H1 (cell line): Measurements from ENCODE around the gene SAMM50. TPM values are rescaled to one million over a fixed set of nuclear protein-coding genes. Genes with fewer than 3 reads are reported as not detected.

ENCODE experiments used
- CTCF ChIA-PET: fragments of 300-600 bp; sonication (Branson Sonifier 250); formaldehyde crosslinking; loops from one replicate; lab custom pipeline; 2021; ENCODE audit not compliant: partially characterized antibody; lab: Charles Lee
- POLR2A ChIA-PET: fragments of 300-600 bp; sonication (Branson Sonifier 250); formaldehyde crosslinking; loops from one replicate; lab custom pipeline; 2021; ENCODE audit warnings: inconsistent platforms; ENCODE audit not compliant: partially characterized antibody; lab: Charles Lee
- DNase-seq, 2 experiments: peaks; one replicate each; pipeline versions ENCODE4 v3.0.0 to v3.0.0-alpha.2; 2010 to 2022; ENCODE audit warnings: low spot score in 2 of 2, low read depth in 1 of 2, mixed read lengths in 1 of 2
- FAIRE-seq: peaks from 2 replicates; lab custom pipeline; 2011; peaks lifted over from hg19 to GRCh38; lab: Jason Lieb, UNC
- H2AFZ ChIP-seq: 2 replicates; pipeline ENCODE4 v1.8.1; 2012; ENCODE audit warnings: low read length, inconsistent platforms
- H2AK5ac ChIP-seq: 2 replicates; pipeline ENCODE4 v1.6.1; 2013; ENCODE audit warnings: low read depth, low read length
- H2BK120ac ChIP-seq: replicated peaks from 2 replicates; pipeline ENCODE3; 2013; ENCODE audit warnings: low read depth, low read length, inconsistent platforms
- H2BK12ac ChIP-seq: 2 replicates; pipeline ENCODE4 v1.6.1; 2013; ENCODE audit warnings: low read depth, low read length
- H2BK15ac ChIP-seq: 2 replicates; pipeline ENCODE4 v1.6.1; 2013; ENCODE audit warnings: low read length
- H2BK20ac ChIP-seq: 2 replicates; pipeline ENCODE4 v1.6.1; 2013; ENCODE audit warnings: low read length
- H2BK5ac ChIP-seq: 2 replicates; pipeline ENCODE4 v1.6.1; 2013; ENCODE audit warnings: low read depth, low read length
- H3K14ac ChIP-seq: 2 replicates; pipeline ENCODE4 v1.6.1; 2013; ENCODE audit warnings: inconsistent platforms; ENCODE audit not compliant: insufficient read length
- H3K18ac ChIP-seq: 2 replicates; pipeline ENCODE4 v1.6.1; 2013; ENCODE audit warnings: low read length; ENCODE audit errors: extremely low read depth
- H3K23ac ChIP-seq: 2 replicates; pipeline ENCODE4 v1.6.1; 2013; ENCODE audit warnings: inconsistent platforms; ENCODE audit not compliant: insufficient read length
- H3K23me2 ChIP-seq: 2 replicates; pipeline ENCODE4 v1.6.1; 2013; ENCODE audit warnings: low read depth, low read length
- H3K27ac ChIP-seq: 2 replicates; pipeline ENCODE4 v1.6.1; 2011; ENCODE audit warnings: low read depth, low read length, inconsistent platforms
- H3K27me3 ChIP-seq, 4 experiments: replicated peaks in 1 of 4; 1 replicate in 1 of 4; 2 replicates in 3 of 4; pipeline versions ENCODE4 v1.6.1 to v1.8.1; 2011 to 2013; ENCODE audit warnings: low read length in 3 of 4, mild to moderate bottlenecking in 3 of 4, inconsistent platforms in 2 of 4, mixed read lengths in 2 of 4, moderate library complexity in 1 of 4; ENCODE audit not compliant: control insufficient read depth in 3 of 4, insufficient read depth in 3 of 4; ENCODE audit errors: extremely low read depth in 1 of 4
- H3K36me3 ChIP-seq, 4 experiments: 2 replicates each; pipeline versions ENCODE4 v1.6.1 to v1.8.1; 2011 to 2013; ENCODE audit warnings: mild to moderate bottlenecking in 4 of 4, low read length in 3 of 4, moderate library complexity in 2 of 4, control low read depth in 1 of 4, inconsistent platforms in 1 of 4; ENCODE audit not compliant: insufficient read depth in 4 of 4, control insufficient read depth in 2 of 4
- H3K4ac ChIP-seq: replicated peaks from 2 replicates; pipeline ENCODE3; 2013; ENCODE audit warnings: low read length, low read depth, mixed read lengths, inconsistent platforms; ENCODE audit not compliant: insufficient read length
- H3K4me1 ChIP-seq, 4 experiments: replicated peaks in 1 of 4; 1 replicate in 1 of 4; 2 replicates in 3 of 4; pipeline versions ENCODE4 v1.6.1 to v1.8.1; 2011 to 2013; ENCODE audit warnings: low read length in 3 of 4, inconsistent platforms in 2 of 4, mixed read lengths in 1 of 4; ENCODE audit not compliant: insufficient read depth in 4 of 4, control insufficient read depth in 3 of 4
- H3K4me2 ChIP-seq, 2 experiments: 2 replicates each; pipeline versions ENCODE4 v1.6.1 to v1.8.1; 2011 to 2013; ENCODE audit warnings: low read depth in 2 of 2, low read length in 2 of 2, control low read depth in 1 of 2, inconsistent platforms in 1 of 2, mild to moderate bottlenecking in 1 of 2; ENCODE audit not compliant: insufficient read depth in 1 of 2
- H3K4me3 ChIP-seq, 4 experiments: fragments of 200-600, 300-600 bp in 1 of 4; sonication (generic), shearing (Covaris generic), sonication (Bioruptor Twin) in 1 of 4; 2 replicates each; pipeline versions ENCODE4 v1.5.1 to v1.8.1; 2011 to 2016; ENCODE audit warnings: low read length in 4 of 4, low read depth in 3 of 4, control low read depth in 2 of 4, inconsistent platforms in 2 of 4, mild to moderate bottlenecking in 2 of 4, mixed read lengths in 1 of 4, moderate library complexity in 1 of 4; ENCODE audit not compliant: insufficient read depth in 2 of 4; ENCODE audit errors: extremely low read depth in 1 of 4
- H3K56ac ChIP-seq: replicated peaks from 2 replicates; pipeline ENCODE3; 2013; ENCODE audit warnings: low read depth, mild to moderate bottlenecking, mixed read lengths, low read length, inconsistent platforms; ENCODE audit not compliant: insufficient read length
- H3K79me1 ChIP-seq: 2 replicates; pipeline ENCODE4 v1.6.1; 2013; ENCODE audit warnings: low read depth, low read length, control low read depth
- H3K79me2 ChIP-seq, 2 experiments: 2 replicates each; pipeline versions ENCODE4 v1.6.1 to v1.8.1; 2012 to 2013; ENCODE audit warnings: low read length in 2 of 2, mild to moderate bottlenecking in 2 of 2, inconsistent platforms in 1 of 2; ENCODE audit not compliant: insufficient read depth in 2 of 2, control insufficient read depth in 1 of 2
- H3K9ac ChIP-seq, 4 experiments: replicated peaks in 1 of 4; 1 replicate in 1 of 4; 2 replicates in 3 of 4; pipeline versions ENCODE4 v1.6.1 to v1.8.1; 2011 to 2013; ENCODE audit warnings: low read depth in 3 of 4, low read length in 3 of 4, control low read depth in 2 of 4, mild to moderate bottlenecking in 2 of 4, moderate library complexity in 2 of 4, inconsistent platforms in 1 of 4; ENCODE audit errors: extremely low read depth in 1 of 4
- H3K9me3 ChIP-seq, 2 experiments: 2 replicates each; pipeline versions ENCODE4 v1.6.1 to v1.8.1; 2012 to 2013; ENCODE audit warnings: mild to moderate bottlenecking in 2 of 2, moderate library complexity in 2 of 2, control low read depth in 1 of 2, inconsistent platforms in 1 of 2, low read depth in 1 of 2, low read length in 1 of 2, mixed read lengths in 1 of 2; ENCODE audit not compliant: insufficient read depth in 2 of 2
- H4K20me1 ChIP-seq, 2 experiments: replicated peaks in 1 of 2; 2 replicates each; pipeline versions ENCODE3 to v1.8.1; 2011 to 2013; ENCODE audit warnings: inconsistent platforms in 2 of 2, low read length in 2 of 2, mild to moderate bottlenecking in 1 of 2; ENCODE audit not compliant: insufficient read depth in 2 of 2, control insufficient read depth in 1 of 2
- H4K5ac ChIP-seq: 2 replicates; pipeline ENCODE4 v1.6.1; 2013; ENCODE audit warnings: low read length, low read depth, mixed read lengths, inconsistent platforms; ENCODE audit not compliant: insufficient read length
- H4K8ac ChIP-seq: 2 replicates; pipeline ENCODE4 v1.8.0; 2013; ENCODE audit warnings: mild to moderate bottlenecking, moderate library complexity, low read length, inconsistent platforms; ENCODE audit not compliant: insufficient read depth; ENCODE audit errors: extremely low read depth
- H4K91ac ChIP-seq: replicated peaks from 2 replicates; pipeline ENCODE3; 2013; ENCODE audit warnings: low read length, mixed read lengths, inconsistent platforms; ENCODE audit not compliant: insufficient read length
- BCL11A ChIP-seq, 2 experiments: IDR thresholded peaks; one replicate each; pipeline ENCODE4 v1.6.1; 2011; ENCODE audit warnings: low read depth in 2 of 2, low read length in 2 of 2, mild to moderate bottlenecking in 2 of 2
- CEBPB ChIP-seq: IDR thresholded peaks from 2 replicates; pipeline ENCODE4 v1.6.1; 2012; ENCODE audit warnings: low read depth, low read length
- EZH2 ChIP-seq: fragments of 200-600 bp; sonication (generic); IDR thresholded peaks from 2 replicates; pipeline ENCODE4 v1.7.1; 2012; ENCODE audit warnings: low read depth, mild to moderate bottlenecking, moderate library complexity, low read length, inconsistent platforms; ENCODE audit not compliant: severe bottlenecking
- JUN ChIP-seq: IDR thresholded peaks from 2 replicates; pipeline ENCODE4 v1.6.1; 2011; ENCODE audit warnings: low read depth, mild to moderate bottlenecking, improper control_type of control experiment, low read length
- RAD21 ChIP-seq, 2 experiments: IDR thresholded peaks in 1 of 2; conservative IDR thresholded peaks in 1 of 2; 2 replicates each; pipeline ENCODE4 v1.6.1; 2011; ENCODE audit warnings: low read depth in 2 of 2, low read length in 2 of 2, improper control_type of control experiment in 1 of 2, inconsistent platforms in 1 of 2, mild to moderate bottlenecking in 1 of 2, moderate library complexity in 1 of 2
- SIX5 ChIP-seq: IDR thresholded peaks from 2 replicates; pipeline ENCODE4 v1.6.1; 2011; ENCODE audit warnings: mild to moderate bottlenecking, low read depth, low read length
- SP4 ChIP-seq: IDR thresholded peaks from 2 replicates; pipeline ENCODE4 v1.6.1; 2012; ENCODE audit warnings: low read length, inconsistent platforms
- WGBS, 2 experiments: shearing (Covaris generic) in 1 of 2; methylation state at CpG; one replicate each; pipeline versions ENCODE4 v1.1.6 to v1.1.7; 2013 to 2015; ENCODE audit warnings: low lambda C conversion rate in 2 of 2, mixed read lengths in 2 of 2, inconsistent platforms in 1 of 2, low coverage in 1 of 2, missing lambda C conversion rate in 1 of 2; ENCODE audit not compliant: insufficient replicate concordance in 2 of 2, insufficient coverage in 1 of 2, insufficient read length in 1 of 2; ENCODE audit errors: extremely low coverage in 1 of 2, missing lambda C conversion rate in 1 of 2; 5-methylcytosine and 5-hydroxymethylcytosine counted together
- polyA plus RNA-seq, 7 experiments: library from polyadenylated mRNA; depleted of rRNA in 3 of 7; stranded (reverse) in 5 of 7; unstranded in 2 of 7; fragments of >200 nt in 5 of 7; fragments of 200-250 nt in 2 of 7; gene quantifications; 1 replicate in 5 of 7; 2 replicates in 1 of 7; 4 replicates in 1 of 7; pipeline versions ENCODE4 v1.2.1 to v1.2.3, GENCODE V29; 2011 to 2013; ENCODE audit warnings: missing spikeins in 2 of 7, mixed read lengths in 2 of 7
- total RNA-seq: library from RNA; stranded (reverse); fragmentation: NEBNext Ultra II Directional; extraction: Animal tissue kit (Norgen Biotek cat#: 25700); gene quantifications from 2 replicates; pipeline ENCODE4 v1.2.1, GENCODE V29; 2021

The SAMM50 gene
- total and polyA plus RNA-seq, 2 of the 8 experiments (the other 6 are each of a cell fraction or from before 2014, with no cell fraction given), result 45.4 to 70.3 TPM

DNA sequence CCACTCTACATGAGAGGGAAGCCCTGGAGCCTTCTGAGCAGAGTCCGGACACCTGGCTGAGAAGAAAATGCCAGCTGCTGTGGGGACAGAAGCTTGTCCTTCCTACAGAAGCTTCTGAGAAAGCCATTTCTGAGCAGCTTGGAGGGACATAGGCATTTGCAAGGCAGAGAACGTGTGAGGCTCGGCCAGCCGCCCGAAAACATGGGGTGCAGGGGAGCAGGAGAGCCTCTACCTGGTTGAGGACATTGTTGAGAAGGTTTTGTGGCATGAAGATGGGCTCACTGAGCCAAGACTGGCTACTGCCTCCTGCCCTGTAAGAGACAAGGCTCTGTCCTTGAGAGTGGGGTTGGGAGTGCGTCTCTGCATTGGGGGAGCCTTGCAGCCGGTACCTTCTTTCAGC, 25.3 kb downstream of the SAMM50 start:
- Histone ChIP-seq H3K18ac (no peak overlapping the region), H4K8ac (no peak overlapping the region), H3K9me3 (no peaks in the 10 kb centered on the region), H3K23ac (no peak overlapping the region), H3K79me2 (no peaks in the 10 kb centered on the region), H2BK15ac (no peak overlapping the region), H3K9ac (no peak overlapping the region; a peak in 1 of 7 replicates), H3K14ac (no peak overlapping the region), H3K23me2 (peaks cover 3% of the 10 kb centered on the region; the same call in 1 of the 2 replicates), H3K4me1 (no peaks in the 10 kb centered on the region), H4K5ac (no peak overlapping the region), H2BK12ac (no peak overlapping the region), H3K79me1 (no peaks in the 10 kb centered on the region), H2BK120ac (no peak overlapping the region), H2AFZ (no peak overlapping the region), H3K27ac (no peak overlapping the region), H3K4me2 (no peak overlapping the region), H3K27me3 (no peaks in the 10 kb centered on the region), H2BK5ac (no peak overlapping the region), H3K56ac (no peak overlapping the region), H4K20me1 (peaks cover 0 to 5% of the 10 kb centered on the region in 2 experiments), H4K91ac (no peak overlapping the region), H2BK20ac (no peak overlapping the region), H3K36me3 (peaks cover 7 to 61% (median 26%) of the 10 kb centered on the region in 4 experiments), H3K4me3 (no peak overlapping the region), H2AK5ac (no peak overlapping the region), H3K4ac (no peak overlapping the region)
- ChIA-PET POLR2A (no interaction called here), CTCF (interaction anchor here (1.5 kb wide), 1 partner anchor 13 kb away, joined by 6 read pairs; no protein-coding TSS in a partner anchor)
- DNase-seq (no peak), FAIRE-seq (no peak)
- TF ChIP-seq RAD21 (IDR thresholded peaks at IDR 0.05 in 1 of 2, conservative IDR thresholded peaks at IDR 0.05 in 1 of 2; ENCODE audit: low read depth in 2 of 2, low read length in 2 of 2) (no peak), BCL11A (IDR thresholded peaks at IDR 0.05; ENCODE audit: low read depth in 2 of 2, low read length in 2 of 2) (no peak), SP4 (no peak), JUN (no peak), EZH2 (no peak), SIX5 (no peak), CEBPB (no peak)
- WGBS, 2 experiments, result 85% methylated on average over 7 of the region's 7 CpGs; no CpG with 5 or more reads in 1 of the 2 experiments
